Measurements from ENCODE around the gene SRXN1. TPM values are rescaled to one million over a fixed set of nuclear protein-coding genes. Genes with fewer than 3 reads are reported as not detected.
A peak's percentile ranks its signal among the peaks of the same experiment; 100 is the strongest.

SRXN1 gene
- total RNA-seq, 4 donors from 2014 or later: 87.9 to 170 (median 128) TPM

GRCh38 chr20:634148-634925, 18.7 kb downstream of the SRXN1 start:
- Histone ChIP-seq H3K27me3 (no peaks in the 10 kb centered on the region), H3K9me3 (no peaks in the 10 kb centered on the region), H3K4me3 (no peak overlapping the region), H3K36me3 (no peaks in the 10 kb centered on the region), H3K27ac (no peak overlapping the region), H3K4me1 (no peaks in the 10 kb centered on the region)
- ATAC-seq (no peak), DNase-seq (no peak)
- TF ChIP-seq POLR2A (IDR thresholded peaks at IDR 0.05) (no peak), CTCF (IDR thresholded peaks at IDR 0.05 in 4 of 5, conservative IDR thresholded peaks at IDR 0.05 in 1 of 5) (no peak)
- intact Hi-C loops (cut with DNase I; ENCODE audit: low total_unique reads): no loop called here
- in situ Hi-C loops (cut with MboI; ENCODE audit: low sequenced_read_pairs in 4 of 4): no loop called here

GRCh38 chr20:631101-631500, 21.9 kb downstream of the SRXN1 start:
- Histone ChIP-seq H3K27ac (no peak overlapping the region), H3K4me3 (no peak overlapping the region), H3K36me3 (no peaks in the 10 kb centered on the region), H3K27me3 (no peaks in the 10 kb centered on the region), H3K4me1 (no peaks in the 10 kb centered on the region), H3K9me3 (no peaks in the 10 kb centered on the region)
- TF ChIP-seq POLR2A (IDR thresholded peaks at IDR 0.05): no peak
- no peak for TF ChIP-seq CTCF (IDR thresholded peaks at IDR 0.05 in 4 of 5, conservative IDR thresholded peaks at IDR 0.05 in 1 of 5)
- in situ Hi-C loops (cut with MboI; ENCODE audit: low sequenced_read_pairs in 4 of 4) (no loop called here), intact Hi-C loops (cut with DNase I; ENCODE audit: low total_unique reads) (no loop called here)
- ATAC-seq: no peak
- no peak for DNase-seq

GRCh38 chr20:626579-626978, 26.4 kb downstream of the SRXN1 start:
- no peaks in the 10 kb centered on the region for H3K27me3 ChIP-seq
- in situ Hi-C loops (cut with MboI; ENCODE audit: low sequenced_read_pairs in 4 of 4): no loop called here
- no peak overlapping the region for H3K27ac ChIP-seq
- TF ChIP-seq POLR2A (IDR thresholded peaks at IDR 0.05): no peak
- no peak for TF ChIP-seq CTCF (IDR thresholded peaks at IDR 0.05 in 4 of 5, conservative IDR thresholded peaks at IDR 0.05 in 1 of 5)
- H3K4me3 ChIP-seq: no peak overlapping the region
- no peaks in the 10 kb centered on the region for H3K36me3 ChIP-seq
- no peaks in the 10 kb centered on the region for H3K4me1 ChIP-seq
- no peaks in the 10 kb centered on the region for H3K9me3 ChIP-seq
- ATAC-seq (no peak), DNase-seq (no peak)
- intact Hi-C loops (cut with DNase I; ENCODE audit: low total_unique reads): no loop called here

- no peak overlapping the region for H3K27ac ChIP-seq
- ATAC-seq: peak in 1 of 2 donors; percentile 52
- TF ChIP-seq CTCF (IDR thresholded peaks at IDR 0.05 in 4 of 5, conservative IDR thresholded peaks at IDR 0.05 in 1 of 5) (no peak), POLR2A (IDR thresholded peaks at IDR 0.05) (no peak)
- no peaks in the 10 kb centered on the region for H3K9me3 ChIP-seq
- no peak for DNase-seq
- H3K27me3 ChIP-seq: no peaks in the 10 kb centered on the region
- in situ Hi-C loops (cut with MboI; ENCODE audit: low sequenced_read_pairs in 4 of 4) (no loop called here), intact Hi-C loops (cut with DNase I; ENCODE audit: low total_unique reads) (no loop called here)
- H3K4me3 ChIP-seq: no peak overlapping the region
- no peaks in the 10 kb centered on the region for H3K4me1 ChIP-seq
- H3K36me3 ChIP-seq: no peaks in the 10 kb centered on the region
These were observed 27.6 kb downstream of the SRXN1 start for GRCh38 chr20:625360-625932.
